H1 (cell line): Measurements from ENCODE around the gene POLD1. TPM values are rescaled to one million over a fixed set of nuclear protein-coding genes. Genes with fewer than 3 reads are reported as not detected.
A peak's percentile ranks its signal among the peaks of the same experiment; 100 is the strongest.

ENCODE experiments used
- CTCF ChIA-PET: fragments of 300-600 bp; sonication (Branson Sonifier 250); formaldehyde crosslinking; loops from one replicate; lab custom pipeline; 2021; ENCODE audit not compliant: partially characterized antibody; lab: Charles Lee
- POLR2A ChIA-PET: fragments of 300-600 bp; sonication (Branson Sonifier 250); formaldehyde crosslinking; loops from one replicate; lab custom pipeline; 2021; ENCODE audit warnings: inconsistent platforms; ENCODE audit not compliant: partially characterized antibody; lab: Charles Lee
- DNase-seq, 2 experiments: peaks; one replicate each; pipeline versions ENCODE4 v3.0.0 to v3.0.0-alpha.2; 2010 to 2022; ENCODE audit warnings: low spot score in 2 of 2, low read depth in 1 of 2, mixed read lengths in 1 of 2
- FAIRE-seq: peaks from 2 replicates; lab custom pipeline; 2011; peaks lifted over from hg19 to GRCh38; lab: Jason Lieb, UNC
- H2AFZ ChIP-seq: 2 replicates; pipeline ENCODE4 v1.8.1; 2012; ENCODE audit warnings: low read length, inconsistent platforms
- H2AK5ac ChIP-seq: 2 replicates; pipeline ENCODE4 v1.6.1; 2013; ENCODE audit warnings: low read depth, low read length
- H2BK120ac ChIP-seq: replicated peaks from 2 replicates; pipeline ENCODE3; 2013; ENCODE audit warnings: low read depth, low read length, inconsistent platforms
- H2BK12ac ChIP-seq: 2 replicates; pipeline ENCODE4 v1.6.1; 2013; ENCODE audit warnings: low read depth, low read length
- H2BK15ac ChIP-seq: 2 replicates; pipeline ENCODE4 v1.6.1; 2013; ENCODE audit warnings: low read length
- H2BK20ac ChIP-seq: 2 replicates; pipeline ENCODE4 v1.6.1; 2013; ENCODE audit warnings: low read length
- H2BK5ac ChIP-seq: 2 replicates; pipeline ENCODE4 v1.6.1; 2013; ENCODE audit warnings: low read depth, low read length
- H3K14ac ChIP-seq: 2 replicates; pipeline ENCODE4 v1.6.1; 2013; ENCODE audit warnings: inconsistent platforms; ENCODE audit not compliant: insufficient read length
- H3K18ac ChIP-seq: 2 replicates; pipeline ENCODE4 v1.6.1; 2013; ENCODE audit warnings: low read length; ENCODE audit errors: extremely low read depth
- H3K23ac ChIP-seq: 2 replicates; pipeline ENCODE4 v1.6.1; 2013; ENCODE audit warnings: inconsistent platforms; ENCODE audit not compliant: insufficient read length
- H3K23me2 ChIP-seq: 2 replicates; pipeline ENCODE4 v1.6.1; 2013; ENCODE audit warnings: low read depth, low read length
- H3K27ac ChIP-seq: 2 replicates; pipeline ENCODE4 v1.6.1; 2011; ENCODE audit warnings: low read depth, low read length, inconsistent platforms
- H3K27me3 ChIP-seq, 4 experiments: replicated peaks in 1 of 4; 1 replicate in 1 of 4; 2 replicates in 3 of 4; pipeline versions ENCODE4 v1.6.1 to v1.8.1; 2011 to 2013; ENCODE audit warnings: low read length in 3 of 4, mild to moderate bottlenecking in 3 of 4, inconsistent platforms in 2 of 4, mixed read lengths in 2 of 4, moderate library complexity in 1 of 4; ENCODE audit not compliant: control insufficient read depth in 3 of 4, insufficient read depth in 3 of 4; ENCODE audit errors: extremely low read depth in 1 of 4
- H3K36me3 ChIP-seq, 4 experiments: 2 replicates each; pipeline versions ENCODE4 v1.6.1 to v1.8.1; 2011 to 2013; ENCODE audit warnings: mild to moderate bottlenecking in 4 of 4, low read length in 3 of 4, moderate library complexity in 2 of 4, control low read depth in 1 of 4, inconsistent platforms in 1 of 4; ENCODE audit not compliant: insufficient read depth in 4 of 4, control insufficient read depth in 2 of 4
- H3K4ac ChIP-seq: replicated peaks from 2 replicates; pipeline ENCODE3; 2013; ENCODE audit warnings: low read length, low read depth, mixed read lengths, inconsistent platforms; ENCODE audit not compliant: insufficient read length
- H3K4me1 ChIP-seq, 4 experiments: replicated peaks in 1 of 4; 1 replicate in 1 of 4; 2 replicates in 3 of 4; pipeline versions ENCODE4 v1.6.1 to v1.8.1; 2011 to 2013; ENCODE audit warnings: low read length in 3 of 4, inconsistent platforms in 2 of 4, mixed read lengths in 1 of 4; ENCODE audit not compliant: insufficient read depth in 4 of 4, control insufficient read depth in 3 of 4
- H3K4me2 ChIP-seq, 2 experiments: 2 replicates each; pipeline versions ENCODE4 v1.6.1 to v1.8.1; 2011 to 2013; ENCODE audit warnings: low read depth in 2 of 2, low read length in 2 of 2, control low read depth in 1 of 2, inconsistent platforms in 1 of 2, mild to moderate bottlenecking in 1 of 2; ENCODE audit not compliant: insufficient read depth in 1 of 2
- H3K4me3 ChIP-seq, 4 experiments: fragments of 200-600, 300-600 bp in 1 of 4; sonication (generic), shearing (Covaris generic), sonication (Bioruptor Twin) in 1 of 4; 2 replicates each; pipeline versions ENCODE4 v1.5.1 to v1.8.1; 2011 to 2016; ENCODE audit warnings: low read length in 4 of 4, low read depth in 3 of 4, control low read depth in 2 of 4, inconsistent platforms in 2 of 4, mild to moderate bottlenecking in 2 of 4, mixed read lengths in 1 of 4, moderate library complexity in 1 of 4; ENCODE audit not compliant: insufficient read depth in 2 of 4; ENCODE audit errors: extremely low read depth in 1 of 4
- H3K56ac ChIP-seq: replicated peaks from 2 replicates; pipeline ENCODE3; 2013; ENCODE audit warnings: low read depth, mild to moderate bottlenecking, mixed read lengths, low read length, inconsistent platforms; ENCODE audit not compliant: insufficient read length
- H3K79me1 ChIP-seq: 2 replicates; pipeline ENCODE4 v1.6.1; 2013; ENCODE audit warnings: low read depth, low read length, control low read depth
- H3K79me2 ChIP-seq, 2 experiments: 2 replicates each; pipeline versions ENCODE4 v1.6.1 to v1.8.1; 2012 to 2013; ENCODE audit warnings: low read length in 2 of 2, mild to moderate bottlenecking in 2 of 2, inconsistent platforms in 1 of 2; ENCODE audit not compliant: insufficient read depth in 2 of 2, control insufficient read depth in 1 of 2
- H3K9ac ChIP-seq, 4 experiments: replicated peaks in 1 of 4; 1 replicate in 1 of 4; 2 replicates in 3 of 4; pipeline versions ENCODE4 v1.6.1 to v1.8.1; 2011 to 2013; ENCODE audit warnings: low read depth in 3 of 4, low read length in 3 of 4, control low read depth in 2 of 4, mild to moderate bottlenecking in 2 of 4, moderate library complexity in 2 of 4, inconsistent platforms in 1 of 4; ENCODE audit errors: extremely low read depth in 1 of 4
- H3K9me3 ChIP-seq, 2 experiments: 2 replicates each; pipeline versions ENCODE4 v1.6.1 to v1.8.1; 2012 to 2013; ENCODE audit warnings: mild to moderate bottlenecking in 2 of 2, moderate library complexity in 2 of 2, control low read depth in 1 of 2, inconsistent platforms in 1 of 2, low read depth in 1 of 2, low read length in 1 of 2, mixed read lengths in 1 of 2; ENCODE audit not compliant: insufficient read depth in 2 of 2
- H4K20me1 ChIP-seq, 2 experiments: replicated peaks in 1 of 2; 2 replicates each; pipeline versions ENCODE3 to v1.8.1; 2011 to 2013; ENCODE audit warnings: inconsistent platforms in 2 of 2, low read length in 2 of 2, mild to moderate bottlenecking in 1 of 2; ENCODE audit not compliant: insufficient read depth in 2 of 2, control insufficient read depth in 1 of 2
- H4K5ac ChIP-seq: 2 replicates; pipeline ENCODE4 v1.6.1; 2013; ENCODE audit warnings: low read length, low read depth, mixed read lengths, inconsistent platforms; ENCODE audit not compliant: insufficient read length
- H4K8ac ChIP-seq: 2 replicates; pipeline ENCODE4 v1.8.0; 2013; ENCODE audit warnings: mild to moderate bottlenecking, moderate library complexity, low read length, inconsistent platforms; ENCODE audit not compliant: insufficient read depth; ENCODE audit errors: extremely low read depth
- H4K91ac ChIP-seq: replicated peaks from 2 replicates; pipeline ENCODE3; 2013; ENCODE audit warnings: low read length, mixed read lengths, inconsistent platforms; ENCODE audit not compliant: insufficient read length
- EGR1 ChIP-seq: IDR thresholded peaks from 2 replicates; pipeline ENCODE4 v1.6.1; 2011; ENCODE audit warnings: low read depth, low read length, borderline replicate concordance
- FOSL1 ChIP-seq: IDR thresholded peaks from 2 replicates; pipeline ENCODE4 v1.6.1; 2011; ENCODE audit warnings: mild to moderate bottlenecking, low read depth, low read length, moderate library complexity; ENCODE audit not compliant: insufficient read depth
- HDAC2 ChIP-seq, 2 experiments: fragments of 300-600 bp in 1 of 2; sonication (generic) in 1 of 2; IDR thresholded peaks; 2 replicates each; pipeline ENCODE4 v1.6.1; 2011 to 2012; ENCODE audit warnings: low read depth in 2 of 2, low read length in 2 of 2, mild to moderate bottlenecking in 2 of 2, moderate library complexity in 2 of 2, borderline replicate concordance in 1 of 2, inconsistent platforms in 1 of 2
- KDM4A ChIP-seq: IDR thresholded peaks from one replicate; pipeline ENCODE4 v1.7.1; 2012; ENCODE audit warnings: low read depth, mild to moderate bottlenecking, moderate library complexity, low read length, inconsistent platforms; ENCODE audit not compliant: severe bottlenecking
- KDM5A ChIP-seq: fragments of 200-600 bp; IDR thresholded peaks from 2 replicates; pipeline ENCODE4 v1.7.1; 2012; ENCODE audit warnings: mild to moderate bottlenecking, low read length, inconsistent platforms, mixed read lengths
- POU5F1 ChIP-seq: IDR thresholded peaks from 2 replicates; pipeline ENCODE4 v1.6.1; 2011; ENCODE audit warnings: low read depth, mild to moderate bottlenecking, low read length, moderate library complexity
- SP1 ChIP-seq: IDR thresholded peaks from 2 replicates; pipeline ENCODE4 v1.6.1; 2011; ENCODE audit warnings: low read depth, low read length
- SP4 ChIP-seq: IDR thresholded peaks from 2 replicates; pipeline ENCODE4 v1.6.1; 2012; ENCODE audit warnings: low read length, inconsistent platforms
- TBP ChIP-seq: IDR thresholded peaks from 2 replicates; pipeline ENCODE4 v1.6.1; 2011; ENCODE audit warnings: low read depth, low read length, improper control_type of control experiment
- ZNF274 ChIP-seq: IDR thresholded peaks from 2 replicates; pipeline ENCODE4 v1.7.0; 2012; ENCODE audit warnings: low read length, borderline replicate concordance; ENCODE audit errors: extremely low read depth
- WGBS, 2 experiments: shearing (Covaris generic) in 1 of 2; methylation state at CpG; one replicate each; pipeline versions ENCODE4 v1.1.6 to v1.1.7; 2013 to 2015; ENCODE audit warnings: low lambda C conversion rate in 2 of 2, mixed read lengths in 2 of 2, inconsistent platforms in 1 of 2, low coverage in 1 of 2, missing lambda C conversion rate in 1 of 2; ENCODE audit not compliant: insufficient replicate concordance in 2 of 2, insufficient coverage in 1 of 2, insufficient read length in 1 of 2; ENCODE audit errors: extremely low coverage in 1 of 2, missing lambda C conversion rate in 1 of 2; 5-methylcytosine and 5-hydroxymethylcytosine counted together
- polyA plus RNA-seq, 7 experiments: library from polyadenylated mRNA; depleted of rRNA in 3 of 7; stranded (reverse) in 5 of 7; unstranded in 2 of 7; fragments of >200 nt in 5 of 7; fragments of 200-250 nt in 2 of 7; gene quantifications; 1 replicate in 5 of 7; 2 replicates in 1 of 7; 4 replicates in 1 of 7; pipeline versions ENCODE4 v1.2.1 to v1.2.3, GENCODE V29; 2011 to 2013; ENCODE audit warnings: missing spikeins in 2 of 7, mixed read lengths in 2 of 7
- total RNA-seq: library from RNA; stranded (reverse); fragmentation: NEBNext Ultra II Directional; extraction: Animal tissue kit (Norgen Biotek cat#: 25700); gene quantifications from 2 replicates; pipeline ENCODE4 v1.2.1, GENCODE V29; 2021

POLD1 gene
- total and polyA plus RNA-seq, 2 of the 8 experiments (the other 6 are each of a cell fraction or from before 2014, with no cell fraction given) = 141 to 142 TPM

DNA sequence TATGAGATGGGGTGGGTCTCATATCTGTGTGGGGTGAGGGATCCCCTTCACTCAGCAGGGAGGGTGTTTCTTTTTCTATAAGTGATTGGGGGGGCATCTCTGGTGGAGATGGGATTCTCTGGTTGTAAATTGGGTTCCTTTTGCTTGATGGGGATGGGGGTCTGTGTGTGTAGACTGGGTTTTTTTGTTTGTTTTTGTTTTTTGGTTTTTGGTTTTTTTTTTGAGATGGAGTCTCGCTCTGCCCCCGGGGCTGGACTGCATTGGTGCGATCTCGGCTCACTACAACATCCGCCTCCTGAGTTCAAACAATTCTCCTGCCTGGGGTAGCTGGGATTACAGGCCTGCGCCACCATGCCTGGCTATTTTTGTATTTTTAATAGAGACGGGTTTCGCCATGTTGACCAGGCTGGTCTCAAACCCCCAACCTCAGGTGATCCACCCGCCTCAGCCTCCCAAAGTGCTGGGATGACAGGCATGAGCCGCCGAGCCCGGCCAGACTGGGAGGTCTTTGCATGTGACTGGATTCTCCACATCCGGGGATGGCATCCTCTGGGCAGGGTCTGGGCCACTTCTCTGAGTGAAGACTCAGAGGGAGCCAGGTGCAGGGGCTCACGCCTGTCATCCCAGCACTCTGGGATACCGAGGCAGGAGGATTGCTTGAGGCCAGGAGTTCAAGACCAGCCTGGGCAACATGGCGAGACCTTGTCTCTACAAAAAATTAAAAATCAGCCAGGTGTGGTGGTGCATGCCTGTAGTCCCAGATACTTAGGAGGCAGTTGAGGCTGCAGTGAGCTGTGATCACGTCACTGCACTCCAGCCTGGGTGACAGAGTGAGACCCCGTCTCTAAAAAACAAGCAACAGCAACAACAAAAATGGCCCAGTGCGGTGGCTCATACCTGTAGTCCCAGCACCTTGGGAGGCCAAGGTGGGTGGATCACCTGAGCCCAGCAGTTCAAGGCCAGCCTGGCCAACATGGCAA is 49.3 kb downstream of the POLD1 start:
- H4K20me1 ChIP-seq = no peaks in the 10 kb centered on the region
- no peak overlapping the region for H4K8ac ChIP-seq
- ChIA-PET CTCF (interaction anchor here (1.2 kb wide), 1 partner anchor 103 kb away, joined by 3 read pairs; no protein-coding TSS in a partner anchor), POLR2A (interaction anchor here (0.7 to 2.0 kb wide), 4 partner anchors 12 to 49 kb away, joined by 3 to 8 read pairs (median 4); partner anchors contain the start of genes POLD1 and SPIB)
- H3K23me2 ChIP-seq = peaks cover 3% of the 10 kb centered on the region; the same call in 1 of the 2 replicates
- no peak overlapping the region; a peak in 1 of 7 replicates for H3K9ac ChIP-seq
- peak overlapping the region in 1 of 4 experiments; percentile 74; a peak in 3 of 8 replicates for H3K4me3 ChIP-seq
- H3K9me3 ChIP-seq = no peaks in the 10 kb centered on the region
- H2BK20ac ChIP-seq = peak overlapping the region; percentile 90; the same call in 1 of the 2 replicates
- DNase-seq (no peak), FAIRE-seq (no peak)
- no peak overlapping the region for H3K27ac ChIP-seq
- 86% methylated on average over 19 of the region's 19 CpGs; no CpG with 5 or more reads in 1 of the 2 experiments for WGBS, 2 experiments
- no peak overlapping the region for H3K4ac ChIP-seq
- peaks cover 0 to 16% (median 6%) of the 10 kb centered on the region in 4 experiments; a peak in 4 of 7 replicates for H3K27me3 ChIP-seq
- H4K91ac ChIP-seq = peak overlapping the region; percentile 68
- H2AK5ac ChIP-seq = peak overlapping the region; percentile 83; the same call in 1 of the 2 replicates
- H3K14ac ChIP-seq = no peak overlapping the region
- no peak overlapping the region for H3K23ac ChIP-seq
- H3K56ac ChIP-seq = no peak overlapping the region
- peak overlapping the region; percentile 71; the same call in 1 of the 2 replicates for H2BK5ac ChIP-seq
- H3K4me2 ChIP-seq = peak overlapping the region; percentile 70 to 83; a peak in 3 of 4 replicates
- H3K4me1 ChIP-seq = peaks cover 2 to 14% (median 11%) of the 10 kb centered on the region in 4 experiments
- peak overlapping the region; percentile 95 for H3K18ac ChIP-seq
- H3K79me1 ChIP-seq = no peaks in the 10 kb centered on the region
- H2BK12ac ChIP-seq = peak overlapping the region; percentile 27; the same call in 1 of the 2 replicates
- H2BK120ac ChIP-seq = no peak overlapping the region
- peak overlapping the region; percentile 72; the same call in 1 of the 2 replicates for H2BK15ac ChIP-seq
- H3K36me3 ChIP-seq = no peaks in the 10 kb centered on the region
- H3K79me2 ChIP-seq = no peaks in the 10 kb centered on the region
- H2AFZ ChIP-seq = peak overlapping the region; percentile 14; the same call in 1 of the 2 replicates
- H4K5ac ChIP-seq = no peak overlapping the region
- no peak for TF ChIP-seq FOSL1
- TF ChIP-seq KDM4A = no peak
- no peak for TF ChIP-seq EGR1
- TF ChIP-seq SP1 = no peak
- no peak for TF ChIP-seq POU5F1
- TF ChIP-seq SP4 = no peak
- TF ChIP-seq TBP = no peak
- no peak for TF ChIP-seq KDM5A
- TF ChIP-seq ZNF274 = no peak
- no peak for TF ChIP-seq HDAC2 (IDR thresholded peaks at IDR 0.05; ENCODE audit: borderline replicate concordance in 1 of 2, low read depth in 2 of 2, low read length in 2 of 2)
